ENCODE data around the gene LPAR1. TPM values are rescaled to one million over a fixed set of nuclear protein-coding genes. Genes with fewer than 3 reads are reported as not detected.

Gene LPAR1
- total RNA-seq, 1 donor from 2014 or later = 11.5 TPM

GRCh38 chr9:110933350-110934001, 104.8 kb downstream of the LPAR1 start:
- Mint-ChIP-seq H3K4me1 (ENCODE audit: low read depth, unreplicated experiment) (peaks cover 22% of the 10 kb centered on the region), H3K27ac (ENCODE audit: unreplicated experiment) (peak overlapping the region; percentile 70), H3K36me3 (ENCODE audit: low read depth, unreplicated experiment) (peaks cover 11% of the 10 kb centered on the region), H3K4me3 (ENCODE audit: unreplicated experiment) (no peak overlapping the region), H3K27me3 (ENCODE audit: low read depth, unreplicated experiment) (no peaks in the 10 kb centered on the region), H3K9me3 (ENCODE audit: unreplicated experiment) (peaks cover 3% of the 10 kb centered on the region)
- no peaks in the 10 kb centered on the region for H4K20me1 ChIP-seq (ENCODE audit: insufficient read depth, low read length)
- DNase-seq (ENCODE audit: low read depth) (no peak), FAIRE-seq (peak; percentile 9)
- no peak for TF ChIP-seq CTCF (IDR thresholded peaks at IDR 0.05; ENCODE audit: insufficient read depth, low read depth, low read length)
- no peak for TF ChIP-seq EZH2 (IDR thresholded peaks at IDR 0.05; ENCODE audit: insufficient read depth, low read length)
- no peak overlapping the region for H3K4me2 ChIP-seq (ENCODE audit: low read length)
- H3K4me3 ChIP-seq (ENCODE audit: insufficient read depth, low read depth, low read length) = no peak overlapping the region
- H2AFZ ChIP-seq (ENCODE audit: low read depth, low read length) = no peak overlapping the region
- H3K79me2 ChIP-seq (ENCODE audit: insufficient read depth, low read length) = peaks cover 13% of the 10 kb centered on the region
- peaks cover 7% of the 10 kb centered on the region for H3K4me1 ChIP-seq (ENCODE audit: insufficient read depth, low read length)
- H3K9ac ChIP-seq (ENCODE audit: low read length) = no peak overlapping the region
- H3K36me3 ChIP-seq (ENCODE audit: insufficient read depth, low read length) = no peaks in the 10 kb centered on the region
- H3K27me3 ChIP-seq (ENCODE audit: insufficient read depth, low read length) = no peaks in the 10 kb centered on the region
- H3K9me3 ChIP-seq (ENCODE audit: insufficient read depth, low read depth, low read length) = no peaks in the 10 kb centered on the region
- no peak overlapping the region for H3K27ac ChIP-seq (ENCODE audit: low read depth, low read length)

- Histone ChIP-seq H3K27me3 (ENCODE audit: insufficient read depth, low read length) (no peaks in the 10 kb centered on the region), H2AFZ (ENCODE audit: low read depth, low read length) (no peak overlapping the region), H3K4me2 (ENCODE audit: low read length) (no peak overlapping the region), H3K9me3 (ENCODE audit: insufficient read depth, low read depth, low read length) (no peaks in the 10 kb centered on the region), H3K36me3 (ENCODE audit: insufficient read depth, low read length) (no peaks in the 10 kb centered on the region), H3K9ac (ENCODE audit: low read length) (no peak overlapping the region), H3K79me2 (ENCODE audit: insufficient read depth, low read length) (peaks cover 12% of the 10 kb centered on the region), H3K4me3 (ENCODE audit: insufficient read depth, low read depth, low read length) (no peak overlapping the region), H4K20me1 (ENCODE audit: insufficient read depth, low read length) (no peaks in the 10 kb centered on the region), H3K27ac (ENCODE audit: low read depth, low read length) (no peak overlapping the region), H3K4me1 (ENCODE audit: insufficient read depth, low read length) (peaks cover 7% of the 10 kb centered on the region)
- H3K27me3 Mint-ChIP-seq (ENCODE audit: low read depth, unreplicated experiment) = no peaks in the 10 kb centered on the region
- H3K9me3 Mint-ChIP-seq (ENCODE audit: unreplicated experiment) = peaks cover 3% of the 10 kb centered on the region
- FAIRE-seq = peak; percentile 58
- TF ChIP-seq EZH2 (IDR thresholded peaks at IDR 0.05; ENCODE audit: insufficient read depth, low read length) (no peak), CTCF (IDR thresholded peaks at IDR 0.05; ENCODE audit: insufficient read depth, low read depth, low read length) (no peak)
- no peak overlapping the region for H3K4me3 Mint-ChIP-seq (ENCODE audit: unreplicated experiment)
- DNase-seq (ENCODE audit: low read depth) = peak; percentile 38
- H3K36me3 Mint-ChIP-seq (ENCODE audit: low read depth, unreplicated experiment) = peaks cover 9% of the 10 kb centered on the region
- peaks cover 22% of the 10 kb centered on the region for H3K4me1 Mint-ChIP-seq (ENCODE audit: low read depth, unreplicated experiment)
- H3K27ac Mint-ChIP-seq (ENCODE audit: unreplicated experiment) = no peak overlapping the region
These were observed 105.4 kb downstream of the LPAR1 start for GRCh38 chr9:110932863-110933262.

GRCh38 chr9:110928599-110928998, 109.7 kb downstream of the LPAR1 start:
- no peak overlapping the region for H3K27ac Mint-ChIP-seq (ENCODE audit: unreplicated experiment)

More at GRCh38 chr9:110928599-110928998, 109.7 kb downstream of the LPAR1 start:
- Histone ChIP-seq H3K4me3 (ENCODE audit: insufficient read depth, low read depth, low read length) (no peak overlapping the region), H3K9ac (ENCODE audit: low read length) (no peak overlapping the region), H3K27me3 (ENCODE audit: insufficient read depth, low read length) (no peaks in the 10 kb centered on the region), H3K9me3 (ENCODE audit: insufficient read depth, low read depth, low read length) (no peaks in the 10 kb centered on the region), H4K20me1 (ENCODE audit: insufficient read depth, low read length) (no peaks in the 10 kb centered on the region), H3K27ac (ENCODE audit: low read depth, low read length) (no peak overlapping the region), H3K4me2 (ENCODE audit: low read length) (no peak overlapping the region), H3K4me1 (ENCODE audit: insufficient read depth, low read length) (no peaks in the 10 kb centered on the region), H3K36me3 (ENCODE audit: insufficient read depth, low read length) (no peaks in the 10 kb centered on the region), H3K79me2 (ENCODE audit: insufficient read depth, low read length) (no peaks in the 10 kb centered on the region), H2AFZ (ENCODE audit: low read depth, low read length) (no peak overlapping the region)
- Mint-ChIP-seq H3K27me3 (ENCODE audit: low read depth, unreplicated experiment) (no peaks in the 10 kb centered on the region), H3K9me3 (ENCODE audit: unreplicated experiment) (no peaks in the 10 kb centered on the region), H3K4me3 (ENCODE audit: unreplicated experiment) (no peak overlapping the region), H3K36me3 (ENCODE audit: low read depth, unreplicated experiment) (peaks cover 5% of the 10 kb centered on the region), H3K4me1 (ENCODE audit: low read depth, unreplicated experiment) (peaks cover 12% of the 10 kb centered on the region)
- FAIRE-seq = no peak
- peak; percentile 55 for DNase-seq (ENCODE audit: low read depth)
- TF ChIP-seq EZH2 (IDR thresholded peaks at IDR 0.05; ENCODE audit: insufficient read depth, low read length) (no peak), CTCF (IDR thresholded peaks at IDR 0.05; ENCODE audit: insufficient read depth, low read depth, low read length) (no peak)

Data from astrocyte (in vitro differentiated cells and primary cell).